Right cardiac atrium (tissue), 5 donors: ENCODE results near the gene HOXD9. TPM values are rescaled to one million over a fixed set of nuclear protein-coding genes. Genes with fewer than 3 reads are reported as not detected.

Experiments
- ATAC-seq, 2 donors: fragments of 200-7000 bp; cut with Tn5 transposase; one replicate each; pipeline versions ENCODE4 v1.8.0 to v1.9.1; 2020; ENCODE audit warnings: moderate library complexity in 2 of 2, mild to moderate bottlenecking in 1 of 2
- DNase-seq, 3 donors: peaks; one replicate each; pipeline ENCODE4 v3.0.0-alpha.2; 2020
- H3K27ac ChIP-seq: one replicate; pipeline ENCODE4 v1.5.1; 2013; ENCODE audit warnings: mild to moderate bottlenecking, low read length, control low read depth, moderate library complexity
- H3K27me3 ChIP-seq: one replicate; pipeline ENCODE4 v1.6.1; 2013; ENCODE audit not compliant: control insufficient read depth, insufficient read depth
- H3K4me1 ChIP-seq: one replicate; pipeline ENCODE4 v1.6.1; 2013; ENCODE audit warnings: low read length; ENCODE audit not compliant: control insufficient read depth, insufficient read depth
- H3K4me3 ChIP-seq: one replicate; pipeline ENCODE4 v1.5.1; 2013; ENCODE audit warnings: low read length, control low read depth
- H3K9me3 ChIP-seq: one replicate; pipeline ENCODE4 v1.6.1; 2013; ENCODE audit warnings: low read length; ENCODE audit not compliant: control insufficient read depth
- WGBS: extraction: QIAGEN DNeasy Blood & Tissue Kit; methylation state at CpG from one replicate; pipeline ENCODE4 v1.1.7; 2013; 5-methylcytosine and 5-hydroxymethylcytosine counted together
- intact Hi-C, 4 donors: fragments of 100-400 bp; cut with DNase I; formaldehyde crosslinking; loops; one replicate each; pipeline versions ENCODE4 v1.11.0 to v1.14.0; 2022 to 2023
- polyA plus RNA-seq: library from polyadenylated mRNA; stranded (reverse); fragments of 200-250 nt; gene quantifications from one replicate; pipeline ENCODE4 v1.2.3, GENCODE V29; 2013
- total RNA-seq, 4 donors: library from RNA; stranded (reverse); fragmentation: NEBNext Ultra II Directional; extraction: Animal tissue kit (Norgen Biotek cat#: 25700); gene quantifications; one replicate each; pipeline ENCODE4 v1.2.1, GENCODE V29; 2021
- donor health status: healthy with polysubstance abuse.
- donor health status: DM: no; HTN: yes; CAD: no.
- donor health status: DM: no; HTN: no; CAD: no.
- donor health status: DM: no; HTN: yes; CAD: no; lungs with severe emphysema.
- donor health status: DM: yes; HTN: yes; CAD: no.

The HOXD9 gene
- total and polyA plus RNA-seq, 5 donors = 0.09 TPM; not detected in 4

GRCh38 chr2:176106581-176107539 is 15.7 kb upstream of the HOXD9 start, which contains the start of gene HOXD11:
TSS of gene HOXD11 (plus strand) at chr2:176107280. CDS start at chr2:176107356, 76 bp downstream.
- Histone ChIP-seq H3K9me3 (no peaks in the 10 kb centered on the region), H3K27me3 (peaks cover 7% of the 10 kb centered on the region), H3K4me3 (peak within 1 kb of the TSS; percentile 21), H3K4me1 (no peaks in the 10 kb centered on the region), H3K27ac (no peak within 1 kb of the TSS)
- ATAC-seq = no peak
- WGBS = 2% methylated on average over 85 of the region's 85 CpGs
- intact Hi-C loops = no loop called here
- DNase-seq = no peak

GRCh38 chr2:176107731-176108181 is 14.8 kb upstream of the HOXD9 start:
- 2% methylated on average over 59 of the region's 59 CpGs for WGBS
- DNase-seq (no peak), ATAC-seq (no peak)
- Histone ChIP-seq H3K4me3 (peak overlapping the region; percentile 21), H3K27ac (no peak overlapping the region), H3K4me1 (no peaks in the 10 kb centered on the region), H3K9me3 (no peaks in the 10 kb centered on the region), H3K27me3 (peaks cover 7% of the 10 kb centered on the region)
- intact Hi-C loops = no loop called here

- WGBS = 7% methylated on average over 26 of the region's 26 CpGs
- Histone ChIP-seq H3K9me3 (no peaks in the 10 kb centered on the region), H3K4me3 (no peak overlapping the region), H3K27me3 (peaks cover 7% of the 10 kb centered on the region), H3K27ac (no peak overlapping the region), H3K4me1 (no peaks in the 10 kb centered on the region)
- intact Hi-C loops = no loop called here
- ATAC-seq (no peak), DNase-seq (no peak)
Measured at GRCh38 chr2:176109192-176109901, 13.2 kb upstream of the HOXD9 start.

GRCh38 chr2:176109946-176110345 is 12.6 kb upstream of the HOXD9 start:
- Histone ChIP-seq H3K27me3 (peaks cover 7% of the 10 kb centered on the region), H3K9me3 (no peaks in the 10 kb centered on the region), H3K27ac (no peak overlapping the region), H3K4me1 (no peaks in the 10 kb centered on the region), H3K4me3 (no peak overlapping the region)
- intact Hi-C loops = no loop called here
- ATAC-seq (no peak), DNase-seq (no peak)
- 18% methylated on average over 4 of the region's 4 CpGs for WGBS

GRCh38 chr2:176110415-176111308 is 11.9 kb upstream of the HOXD9 start:
- WGBS = 16% methylated on average over 7 of the region's 7 CpGs

GRCh38 chr2:176111309-176111663 is 11.2 kb upstream of the HOXD9 start:
- H3K27me3 ChIP-seq = peaks cover 7% of the 10 kb centered on the region
- H3K27ac ChIP-seq = no peak overlapping the region
- ATAC-seq (no peak), DNase-seq (peak in 1 of 3 donors; percentile 22)
- intact Hi-C loops = no loop called here
- WGBS = 4% methylated on average over 16 of the region's 16 CpGs
- H3K9me3 ChIP-seq = no peaks in the 10 kb centered on the region
- H3K4me3 ChIP-seq = no peak overlapping the region
- H3K4me1 ChIP-seq = no peaks in the 10 kb centered on the region

More at GRCh38 chr2:176110415-176111308, 11.9 kb upstream of the HOXD9 start:
- Histone ChIP-seq H3K27me3 (peaks cover 7% of the 10 kb centered on the region), H3K9me3 (no peaks in the 10 kb centered on the region), H3K4me3 (no peak overlapping the region), H3K4me1 (no peaks in the 10 kb centered on the region), H3K27ac (no peak overlapping the region)
- intact Hi-C loops = no loop called here
- ATAC-seq (no peak), DNase-seq (no peak)

- WGBS = 4% methylated on average over 29 of the region's 29 CpGs
- Histone ChIP-seq H3K27me3 (peaks cover 7% of the 10 kb centered on the region), H3K4me1 (no peaks in the 10 kb centered on the region), H3K9me3 (no peaks in the 10 kb centered on the region), H3K27ac (no peak overlapping the region), H3K4me3 (no peak overlapping the region)
- ATAC-seq = no peak
- intact Hi-C loops = no loop called here
- no peak for DNase-seq
Measured at GRCh38 chr2:176111846-176112374, 10.6 kb upstream of the HOXD9 start.

- Histone ChIP-seq H3K27ac (no peak overlapping the region), H3K27me3 (peaks cover 7% of the 10 kb centered on the region), H3K4me1 (no peaks in the 10 kb centered on the region), H3K9me3 (no peaks in the 10 kb centered on the region), H3K4me3 (no peak overlapping the region)
- intact Hi-C loops = no loop called here
- no peak for DNase-seq
- 7% methylated on average over 40 of the region's 40 CpGs for WGBS
- no peak for ATAC-seq
Measured at GRCh38 chr2:176112375-176113302, 9.9 kb upstream of the HOXD9 start.

GRCh38 chr2:176114120-176114929 is 8.2 kb upstream of the HOXD9 start:
- WGBS = 9% methylated on average over 26 of the region's 26 CpGs
- Histone ChIP-seq H3K4me1 (no peaks in the 10 kb centered on the region), H3K27ac (no peak overlapping the region), H3K4me3 (no peak overlapping the region), H3K27me3 (peaks cover 7% of the 10 kb centered on the region), H3K9me3 (no peaks in the 10 kb centered on the region)
- ATAC-seq (no peak), DNase-seq (no peak)
- intact Hi-C loops = no loop called here
